RWPE1 (cell line): ENCODE measurements around the gene NPAS4.

Experiments used
- CTCF ChIA-PET: fragments of 350-600 bp; sonication (Branson Sonifier 250); formaldehyde crosslinking; extraction: SDS; loops from one replicate; lab custom pipeline; 2021; lab: Yijun Ruan, JAX
- POLR2A ChIA-PET: fragments of 400-600 bp; formaldehyde crosslinking; extraction: SDS; loops from one replicate; lab custom pipeline; 2020; ENCODE audit warnings: antibody characterized with exemption; ENCODE audit not compliant: low non-redundant PET; lab: Yijun Ruan, JAX
- DNase-seq: peaks from one replicate; pipeline ENCODE4 v3.0.0; 2012; ENCODE audit warnings: low spot score
- H3K27ac ChIP-seq: fragments of 450-650 bp; 2 replicates; pipeline ENCODE4 v1.5.1; 2017
- CTCF ChIP-seq: fragments of 450-650 bp; conservative IDR thresholded peaks from 2 replicates; pipeline ENCODE4 v1.5.1; 2017; ENCODE audit warnings: low read depth, mild to moderate bottlenecking

The NPAS4 gene

DNA sequence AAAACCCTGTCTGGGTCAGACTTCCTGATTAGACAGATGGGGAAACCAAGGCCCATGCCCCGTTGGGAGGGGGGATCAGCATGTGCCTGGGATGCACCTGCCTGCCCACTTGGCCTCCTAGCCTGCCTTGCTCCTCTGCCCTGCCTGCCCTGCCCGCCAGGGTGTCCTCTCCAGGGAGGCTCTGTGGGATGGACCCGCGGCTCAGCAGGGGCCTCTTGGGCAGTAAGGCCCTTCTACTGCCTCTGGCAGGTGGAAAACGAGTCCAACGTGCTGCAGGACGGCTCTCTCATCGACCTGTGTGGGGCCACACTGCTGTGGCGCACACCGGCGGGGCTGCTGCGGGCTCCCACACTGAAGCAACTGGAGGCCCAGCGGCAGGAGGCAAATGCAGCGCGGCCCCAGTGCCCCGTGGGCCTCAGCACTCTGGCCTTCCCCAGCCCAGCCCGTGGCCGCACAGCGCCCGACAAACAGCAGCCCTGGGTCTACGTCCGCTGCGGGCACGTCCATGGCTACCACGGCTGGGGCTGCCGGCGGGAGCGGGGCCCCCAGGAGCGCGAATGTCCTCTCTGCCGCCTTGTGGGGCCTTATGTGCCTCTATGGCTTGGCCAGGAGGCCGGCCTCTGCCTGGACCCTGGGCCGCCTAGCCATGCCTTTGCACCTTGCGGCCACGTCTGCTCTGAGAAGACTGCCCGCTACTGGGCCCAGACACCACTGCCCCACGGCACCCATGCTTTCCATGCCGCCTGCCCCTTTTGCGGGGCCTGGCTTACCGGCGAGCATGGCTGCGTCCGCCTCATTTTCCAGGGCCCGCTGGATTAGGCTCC is 54.7 kb downstream of the NPAS4 start:
- ChIA-PET CTCF (interaction anchor here (0.7 kb wide), 1 partner anchor 8 kb away, joined by 3 read pairs; no protein-coding TSS in a partner anchor), POLR2A (no interaction called here)

More for the DNA sequence above, 54.7 kb downstream of the NPAS4 start:
- TF ChIP-seq CTCF = no peak
- H3K27ac ChIP-seq = no peak overlapping the region; the same call in 1 of the 2 replicates
- no peak for DNase-seq
